ENCODE measurements around the gene QRSL1.
"Not testable (repeated sequence)": the region's sequence is repeated elsewhere in the genome, so short reads cannot be mapped to it uniquely, and the experiment has no call there.

Gene QRSL1

DNA sequence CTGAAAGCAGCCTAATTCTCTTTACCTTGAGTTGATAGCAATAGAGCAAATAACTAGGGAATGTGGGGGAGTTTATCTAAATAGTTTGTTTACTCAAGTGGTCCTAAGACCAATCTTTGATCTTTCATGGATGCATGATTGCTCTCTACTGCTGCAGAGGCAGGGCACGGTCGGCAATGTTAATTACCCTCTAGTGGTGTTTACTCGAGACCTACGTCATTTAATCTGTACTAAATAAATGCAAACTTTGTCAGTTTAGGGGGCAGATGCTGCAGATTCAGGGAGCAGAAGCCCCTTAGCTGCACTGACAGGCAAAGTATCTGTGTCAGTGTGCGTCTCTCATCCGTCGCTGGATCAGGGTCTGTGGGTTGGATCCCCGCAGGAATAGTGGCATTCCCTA lies 7.0 kb upstream of the QRSL1 start:
- no peak for DNase-seq (ENCODE audit: low read depth in 2 of 2)

DNA sequence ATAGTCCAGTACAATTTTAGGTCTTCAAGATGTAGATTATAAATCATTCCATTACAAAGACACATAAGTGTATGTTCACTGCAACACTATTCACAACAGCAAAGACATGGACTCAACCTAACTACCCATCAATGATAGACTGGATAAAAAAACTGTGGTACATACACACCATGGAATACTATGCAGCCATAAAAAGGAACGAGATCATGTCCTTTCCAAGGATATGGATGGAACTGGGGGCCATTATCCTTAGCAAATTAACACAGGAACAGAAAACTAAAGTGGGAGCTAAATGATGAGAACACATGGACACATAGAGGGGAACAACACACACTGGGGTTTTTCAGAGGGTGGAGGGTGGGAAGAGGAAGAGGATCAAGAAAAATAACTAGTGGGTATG lies 6.3 kb upstream of the QRSL1 start:
- no peak for DNase-seq (ENCODE audit: low read depth in 2 of 2)

DNA sequence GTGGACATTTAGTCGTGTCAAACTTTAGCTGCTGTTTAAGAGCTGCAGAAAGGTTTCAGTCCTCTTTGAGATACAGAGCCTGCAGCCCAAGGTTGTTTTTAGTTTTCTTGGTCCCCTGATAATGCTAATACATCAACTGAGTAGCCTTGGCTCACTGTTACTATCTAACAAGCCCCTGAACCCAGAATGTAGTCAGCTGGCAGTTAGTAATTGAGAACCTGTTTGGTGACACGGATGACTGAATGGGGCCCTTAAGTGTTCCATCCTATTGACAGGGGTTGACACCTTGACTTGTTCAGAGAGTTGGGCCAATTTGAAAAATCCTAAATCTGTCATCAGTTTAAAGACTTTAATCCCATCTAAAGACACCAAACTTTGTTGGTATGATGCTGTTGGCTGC lies 2.9 kb upstream of the QRSL1 start:
- no peak for DNase-seq (ENCODE audit: low read depth in 2 of 2)

DNA sequence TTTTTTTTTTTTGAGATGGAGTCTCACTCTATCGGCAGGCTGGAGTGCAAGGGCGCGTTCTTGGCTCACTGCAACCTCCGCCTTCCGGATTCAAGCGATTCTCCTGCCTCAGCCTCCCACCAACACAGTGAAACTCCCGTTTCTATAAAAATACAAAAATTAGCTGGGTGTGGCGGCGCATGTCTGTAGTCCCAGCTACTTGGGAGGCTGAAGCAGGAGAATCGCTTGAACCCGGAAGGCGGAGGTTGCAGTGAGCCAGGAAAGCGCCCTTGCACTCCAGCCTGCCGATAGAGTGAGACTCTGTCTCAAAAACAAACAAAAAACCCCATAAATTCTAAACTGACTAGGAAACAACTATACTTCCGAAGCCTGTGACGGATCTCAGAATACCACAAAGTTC lies 1.6 kb upstream of the QRSL1 start:
- DNase-seq (ENCODE audit: low read depth in 2 of 2), result not testable (repeated sequence)

DNA sequence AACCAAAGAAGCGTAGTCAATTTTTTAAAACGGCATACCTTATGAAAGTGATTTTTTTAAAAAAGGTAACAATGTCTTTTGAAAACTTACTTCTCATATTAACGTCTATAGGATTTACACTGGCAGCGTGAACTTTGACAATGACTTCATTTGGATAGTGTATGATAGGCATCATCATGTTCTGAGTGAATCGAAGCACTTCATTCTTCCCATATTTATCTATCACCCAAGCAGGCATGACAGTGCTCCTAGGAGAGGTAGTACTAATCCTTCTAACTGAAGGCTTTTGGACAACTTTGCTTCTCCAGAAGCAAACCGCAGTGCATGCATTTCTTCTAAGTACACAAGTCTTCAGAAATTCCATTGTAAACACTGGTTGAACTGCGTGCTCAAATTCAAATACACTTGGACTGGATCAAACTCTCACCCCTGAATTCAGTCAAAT lies 698 bp upstream of the QRSL1 start:
- DNase-seq (ENCODE audit: low read depth in 2 of 2), result no peak

DNA sequence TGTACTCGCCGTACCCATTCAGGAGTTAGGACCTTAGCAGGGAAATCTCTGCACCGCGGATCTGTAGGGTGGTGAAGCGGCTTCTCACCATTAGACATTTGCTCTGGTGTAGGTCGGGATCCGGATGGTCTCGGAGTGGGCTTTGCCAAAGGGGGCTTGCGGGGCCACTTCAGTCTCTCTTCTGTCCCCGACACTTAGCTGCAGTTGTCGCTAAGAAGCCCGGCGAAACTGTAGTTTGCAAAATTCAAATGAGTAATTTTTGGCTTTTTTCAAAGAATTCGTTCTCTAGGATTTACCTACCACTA lies 433 bp downstream of the QRSL1 start:
- no peak for DNase-seq (ENCODE audit: low read depth in 2 of 2)

DNA sequence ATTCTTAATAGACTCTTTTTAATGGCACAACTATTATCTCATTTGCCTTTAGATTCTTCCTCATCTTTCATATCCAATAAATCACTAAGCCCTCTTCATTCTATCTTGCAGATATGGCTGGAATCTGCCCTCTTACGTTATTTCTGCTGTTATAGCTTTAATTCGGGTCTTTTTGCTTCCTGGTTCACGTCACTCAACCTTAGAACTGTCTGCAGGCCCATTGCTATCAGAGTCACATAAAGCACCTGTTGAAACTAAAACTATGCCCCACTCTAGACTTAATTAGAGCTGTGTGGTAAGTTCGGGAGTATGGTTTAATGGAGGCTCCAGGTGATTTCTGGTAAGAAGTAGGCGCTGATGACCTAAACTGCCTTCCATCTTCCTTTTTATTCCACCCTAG lies 988 bp downstream of the QRSL1 start:
- no peak for DNase-seq (ENCODE audit: low read depth in 2 of 2)

DNA sequence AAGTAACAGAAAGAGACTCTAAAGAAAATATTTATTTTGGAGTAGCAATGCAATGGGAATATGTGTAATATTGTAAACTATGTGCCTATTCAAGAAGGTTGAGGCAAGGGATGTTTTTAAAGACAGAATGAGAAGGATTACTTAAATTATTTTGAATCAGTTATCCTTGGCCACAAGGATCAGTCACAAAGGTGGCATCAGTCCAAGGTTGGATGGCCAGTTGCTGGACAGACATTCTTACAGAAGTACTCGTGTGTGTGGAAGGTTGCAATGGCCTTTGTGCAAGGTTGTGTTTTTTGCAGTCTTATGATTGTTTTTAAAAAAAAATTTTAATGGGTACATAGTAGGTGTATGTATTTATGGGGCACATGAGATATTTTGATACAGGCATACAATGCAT lies 2.0 kb downstream of the QRSL1 start:
- DNase-seq (ENCODE audit: low read depth in 2 of 2), result no peak

DNA sequence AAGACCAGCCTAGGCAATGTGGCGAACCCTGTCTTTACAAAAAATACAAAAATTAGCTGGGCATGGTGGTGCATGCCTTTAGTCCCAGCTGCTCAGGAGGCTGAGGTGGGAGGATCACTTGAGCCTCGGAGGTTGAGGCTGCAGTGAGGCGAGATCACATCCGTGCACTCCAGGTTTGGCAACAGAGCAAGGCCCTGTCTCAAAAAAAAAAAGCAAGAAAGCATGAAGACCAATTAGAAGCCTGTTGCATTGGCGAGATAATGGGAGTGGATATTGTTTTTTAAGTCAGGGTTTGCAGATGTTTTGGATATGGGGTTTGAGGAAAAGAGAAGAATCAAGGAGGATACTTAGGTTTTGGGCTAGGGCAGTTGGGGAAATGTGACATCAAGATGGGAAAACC lies 5.2 kb downstream of the QRSL1 start:
- no peak for DNase-seq (ENCODE audit: low read depth in 2 of 2)

DNA sequence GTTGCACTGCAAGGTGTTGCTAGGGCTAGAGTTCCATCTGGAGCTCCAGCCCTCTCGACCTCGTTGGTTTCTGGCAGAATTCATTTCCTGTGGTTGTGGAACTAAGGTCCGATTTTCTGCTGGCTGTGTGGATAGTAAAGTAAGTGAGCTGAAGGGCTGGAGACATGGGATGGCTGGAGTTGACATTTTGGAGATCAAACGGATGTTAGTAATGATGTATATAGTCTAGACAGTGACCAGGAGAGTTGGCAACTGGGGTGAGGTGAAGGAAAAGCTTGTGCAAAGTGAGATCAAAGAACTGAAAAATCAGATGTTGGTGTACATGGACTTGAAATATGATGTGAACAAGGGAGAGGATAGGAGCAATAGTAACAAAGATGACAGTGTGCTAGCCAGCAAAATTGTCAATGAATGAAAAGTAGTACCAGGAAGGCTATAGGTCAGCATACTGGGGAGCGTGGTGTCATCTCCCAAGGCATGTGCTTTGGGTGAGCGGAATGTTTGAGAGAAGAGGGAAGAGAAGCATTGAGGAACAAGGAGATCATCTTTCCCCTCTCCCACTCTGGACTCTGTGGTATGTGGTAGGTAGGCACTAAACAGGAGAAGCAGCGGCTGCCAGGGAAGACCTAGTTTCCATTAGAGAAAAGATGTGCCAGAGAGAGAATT lies 7.8 kb downstream of the QRSL1 start:
- no peak for DNase-seq (ENCODE audit: low read depth in 2 of 2)

DNA sequence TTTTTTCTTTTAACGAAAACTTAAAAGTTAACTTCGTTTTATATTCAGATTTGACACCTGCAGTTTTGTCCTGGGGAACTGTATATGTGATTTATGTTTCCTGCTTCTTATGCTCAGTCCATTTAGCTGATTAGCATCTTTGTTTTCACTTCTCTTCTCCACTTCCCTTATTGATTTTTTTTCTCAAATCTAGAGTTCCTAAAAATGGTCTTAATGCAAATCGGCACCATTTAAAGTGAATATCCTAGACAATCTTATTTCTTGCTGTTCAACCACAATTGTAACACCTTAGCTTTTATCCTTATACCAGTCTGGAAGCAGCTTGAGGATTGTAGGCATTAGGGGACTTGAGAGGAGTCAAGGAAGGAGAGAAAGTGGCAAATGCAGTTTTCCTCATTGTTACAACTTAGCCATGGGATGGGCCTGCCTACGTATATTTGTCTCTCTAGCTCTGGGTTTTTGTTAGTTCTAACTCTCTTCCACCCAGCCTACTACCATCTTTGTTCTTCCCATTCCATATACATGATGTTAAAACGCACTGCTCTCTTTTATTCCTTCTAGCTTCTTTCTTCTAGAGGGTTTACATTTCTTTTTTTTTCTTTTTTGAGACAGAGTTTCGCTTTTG lies 8.5 kb downstream of the QRSL1 start:
- no peak for DNase-seq (ENCODE audit: low read depth in 2 of 2)

DNA sequence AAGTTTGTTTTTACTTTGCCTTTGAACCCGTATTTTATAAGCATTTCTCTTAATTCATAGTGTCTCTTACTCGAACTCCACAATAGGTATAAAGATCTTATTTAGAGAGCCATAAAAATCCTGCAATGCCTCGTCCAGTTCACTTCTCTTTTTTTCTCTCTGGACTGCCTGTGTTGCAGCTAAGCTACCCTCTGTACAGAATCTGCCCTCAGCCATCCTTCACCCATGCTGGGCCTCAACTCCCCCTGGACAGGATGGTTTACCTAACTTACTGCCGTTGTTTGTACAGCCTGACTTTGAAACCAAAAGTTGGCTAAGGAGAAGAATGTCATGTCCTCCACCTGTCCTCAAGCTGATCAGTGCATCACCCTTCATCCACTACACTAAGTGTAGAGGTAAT lies 10.4 kb downstream of the QRSL1 start:
- no peak for DNase-seq (ENCODE audit: low read depth in 2 of 2)

DNA sequence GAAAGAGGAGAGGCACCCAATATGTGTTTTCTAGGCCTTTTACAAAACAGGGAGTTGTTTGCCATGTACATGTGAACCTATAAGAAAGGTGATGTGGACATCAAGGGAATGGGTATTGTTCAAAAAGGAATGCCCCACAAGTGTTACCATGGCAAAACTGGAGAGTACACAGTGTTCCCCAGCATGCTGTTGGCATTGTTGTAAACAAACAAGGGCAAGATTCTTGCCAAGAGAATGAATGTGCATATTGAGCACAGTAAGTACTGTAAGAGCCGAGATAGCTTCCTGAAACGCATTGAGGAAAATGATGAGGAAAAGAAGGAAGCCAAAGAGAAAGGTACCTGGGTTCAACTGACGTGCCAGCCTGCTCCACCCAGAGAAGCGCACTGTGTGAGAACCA lies 13.1 kb downstream of the QRSL1 start:
- DNase-seq (ENCODE audit: low read depth in 2 of 2), result no peak

DNA sequence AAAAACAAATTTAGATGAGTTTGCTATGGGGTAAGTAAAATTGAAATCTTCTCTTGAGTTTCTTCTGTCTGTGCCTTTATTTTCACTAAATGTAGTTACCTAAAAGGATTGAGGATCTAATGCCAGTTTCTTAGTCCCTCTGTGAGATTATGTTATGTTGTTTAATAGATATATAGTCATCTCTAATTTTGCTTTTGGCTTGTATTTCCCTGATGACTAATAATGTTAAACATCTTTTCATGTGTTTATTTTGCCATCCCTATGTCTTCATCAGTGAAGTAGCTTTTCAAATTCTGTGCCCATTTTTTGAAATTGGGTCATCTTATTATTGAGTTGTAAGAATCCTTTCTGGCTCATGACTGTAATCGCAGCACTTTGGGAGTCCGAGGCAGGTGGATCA lies 13.7 kb downstream of the QRSL1 start:
- DNase-seq (ENCODE audit: low read depth in 2 of 2), result no peak

DNA sequence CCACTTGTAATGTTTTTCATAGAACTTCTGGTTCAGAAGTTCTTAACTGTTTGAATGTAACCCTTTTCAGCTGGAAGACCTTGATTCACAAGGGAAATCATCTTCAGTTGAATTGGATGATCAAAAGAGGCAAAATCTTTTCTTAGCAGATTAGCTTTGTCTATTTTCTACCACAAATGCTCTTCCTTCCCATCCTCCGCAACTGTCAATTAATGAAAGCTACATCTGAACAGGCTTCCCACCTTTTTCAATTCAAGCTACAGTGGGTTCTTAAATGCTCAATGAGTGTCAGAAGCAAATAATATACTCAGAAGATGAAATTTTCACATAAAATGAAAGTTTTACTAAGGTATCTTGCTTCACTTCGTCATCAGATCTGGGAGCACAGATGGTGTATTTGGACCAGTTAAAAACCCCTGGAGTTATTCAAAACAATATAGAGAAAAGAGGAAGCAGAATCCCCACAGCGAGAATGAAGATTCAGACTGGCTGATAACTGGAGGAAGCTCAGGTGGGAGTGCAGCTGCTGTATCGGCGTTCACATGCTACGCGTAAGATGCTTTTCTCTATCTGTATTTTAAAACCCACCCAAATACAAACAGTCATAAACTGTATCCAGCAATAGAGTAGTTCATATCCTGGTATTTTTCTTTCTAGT lies 19.4 kb downstream of the QRSL1 start:
- no peak for DNase-seq (ENCODE audit: low read depth in 2 of 2)

DNA sequence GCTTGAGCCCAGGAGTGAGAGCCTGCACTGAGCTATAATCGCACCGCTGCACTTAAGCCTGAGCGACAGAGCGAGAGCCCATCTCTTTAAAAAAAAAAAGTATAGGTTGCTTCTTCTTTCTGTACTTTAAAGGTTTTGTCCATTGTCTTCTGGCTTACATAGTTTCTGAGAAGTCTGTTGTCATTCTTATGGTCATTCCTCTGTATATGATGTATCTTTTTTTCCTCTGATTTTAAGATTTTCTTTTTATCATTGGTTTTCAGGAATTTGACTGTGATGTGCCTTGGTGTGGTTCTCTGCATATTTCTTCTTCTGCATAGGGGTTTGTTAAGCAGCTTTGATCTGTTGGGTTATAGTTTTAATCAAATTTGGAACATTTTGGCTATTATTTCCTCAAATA lies 29.1 kb downstream of the QRSL1 start:
- no peak for DNase-seq (ENCODE audit: low read depth in 2 of 2)

DNA sequence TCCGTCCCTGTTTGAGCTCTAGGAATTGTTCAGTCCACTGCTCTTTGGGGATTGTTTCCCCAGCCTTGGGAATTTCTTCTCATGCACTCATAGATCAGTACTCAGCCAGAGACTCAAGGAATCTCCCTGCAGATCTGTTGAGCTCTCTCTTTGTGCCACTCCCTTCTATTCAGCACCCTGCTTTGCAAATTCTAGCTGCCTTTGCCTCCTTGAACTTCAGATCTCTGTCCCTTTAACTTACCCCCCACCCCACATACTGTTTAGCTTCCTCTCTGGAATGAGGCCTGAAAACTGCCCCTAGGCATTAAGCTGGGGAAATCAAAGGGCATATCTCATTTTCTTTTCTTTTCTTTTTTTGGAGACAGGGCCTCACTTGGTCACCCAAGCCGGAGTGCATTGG lies 30.5 kb downstream of the QRSL1 start:
- DNase-seq (ENCODE audit: low read depth in 2 of 2), result no peak

DNA sequence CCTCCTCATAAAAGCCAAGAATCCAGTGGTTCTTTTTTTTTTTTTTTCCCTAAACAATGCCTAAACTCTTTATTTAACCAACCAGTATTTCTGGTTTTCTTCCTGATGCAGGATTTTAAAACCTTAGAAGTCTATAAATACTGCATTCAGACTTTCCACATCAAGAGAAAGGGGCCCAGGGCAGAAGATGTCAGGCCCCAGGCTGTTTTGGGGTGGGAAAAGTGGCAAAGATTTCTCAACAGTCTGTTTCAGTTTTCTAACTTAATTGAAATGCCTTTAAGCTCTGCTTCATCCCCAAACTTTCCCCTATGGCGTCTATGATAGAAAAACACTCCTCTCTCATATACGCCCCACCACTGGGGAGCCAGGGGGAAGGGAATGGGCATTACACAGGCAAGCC lies 33.1 kb downstream of the QRSL1 start:
- DNase-seq (ENCODE audit: low read depth in 2 of 2), result no peak

DNA sequence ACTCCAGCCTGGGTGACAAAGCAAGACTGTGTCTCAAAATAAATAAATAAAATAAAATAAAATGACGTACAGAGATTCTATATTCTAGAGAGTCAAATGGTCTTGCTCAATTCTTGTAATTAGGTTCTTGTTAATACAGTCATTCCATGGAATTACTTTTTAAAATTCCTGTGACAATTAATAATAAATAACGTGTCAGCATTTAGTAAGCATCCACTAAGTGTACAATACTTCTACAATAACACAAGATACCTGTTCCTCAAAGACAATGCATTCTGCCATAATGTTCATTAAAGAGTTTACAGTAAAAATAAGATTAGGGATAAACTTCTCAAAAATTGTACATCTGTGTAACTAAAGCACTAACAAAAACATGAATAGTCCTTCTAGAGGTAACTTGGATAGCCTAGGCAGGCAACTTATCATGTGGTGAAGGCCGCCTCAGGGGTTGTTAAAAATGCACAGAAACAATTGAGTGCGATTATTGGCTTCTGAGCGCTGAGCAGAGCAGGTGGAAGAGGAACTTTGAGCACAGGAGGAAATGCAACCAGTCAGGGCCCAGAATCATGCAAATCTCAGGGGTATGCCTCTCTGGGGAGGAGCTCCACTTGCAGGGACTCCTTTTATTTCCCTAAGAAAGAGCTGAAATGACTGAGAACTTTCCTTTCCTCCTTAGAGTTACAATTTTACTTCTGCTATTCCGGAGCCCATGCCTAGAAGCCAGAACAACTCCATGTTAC lies 37.1 kb downstream of the QRSL1 start:
- no peak for DNase-seq (ENCODE audit: low read depth in 2 of 2)

DNA sequence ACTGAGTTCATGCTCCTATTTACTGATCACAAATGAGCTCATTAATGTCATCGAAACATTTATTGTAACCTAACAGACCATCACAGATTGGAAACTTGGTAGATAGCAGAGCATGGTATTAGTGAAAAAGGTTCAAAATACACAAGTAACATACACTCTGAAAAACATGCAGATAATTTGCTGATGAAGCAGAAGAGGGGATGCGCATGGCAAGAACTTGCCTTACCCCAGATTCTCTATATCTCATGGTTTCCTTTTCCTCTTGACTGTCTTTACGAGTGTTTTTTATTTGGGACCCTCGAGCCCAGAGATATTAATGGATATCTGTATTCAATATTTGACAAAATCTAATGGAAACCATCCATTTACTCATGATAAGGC lies 37.6 kb downstream of the QRSL1 start:
- no peak for DNase-seq (ENCODE audit: low read depth in 2 of 2)

DNA sequence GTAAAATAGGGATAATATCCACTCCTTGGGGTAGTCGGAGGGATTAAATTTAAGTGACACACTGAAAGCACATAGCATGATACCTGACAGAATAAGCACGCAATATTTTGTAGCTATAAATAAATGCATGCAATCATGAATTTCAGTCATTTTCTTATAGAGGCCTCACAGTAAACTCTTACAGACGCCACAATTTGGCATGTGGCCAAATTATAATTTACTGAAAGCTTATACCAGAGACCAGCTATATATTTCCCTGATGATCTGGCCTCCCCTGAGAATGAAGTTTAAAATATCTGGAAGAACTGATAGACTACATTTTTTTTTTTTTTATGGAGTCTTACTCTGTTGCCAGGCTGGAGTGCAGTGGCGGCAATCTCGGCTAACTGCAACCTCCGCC lies 40.9 kb downstream of the QRSL1 start:
- no peak for DNase-seq (ENCODE audit: low read depth in 2 of 2)

DNA sequence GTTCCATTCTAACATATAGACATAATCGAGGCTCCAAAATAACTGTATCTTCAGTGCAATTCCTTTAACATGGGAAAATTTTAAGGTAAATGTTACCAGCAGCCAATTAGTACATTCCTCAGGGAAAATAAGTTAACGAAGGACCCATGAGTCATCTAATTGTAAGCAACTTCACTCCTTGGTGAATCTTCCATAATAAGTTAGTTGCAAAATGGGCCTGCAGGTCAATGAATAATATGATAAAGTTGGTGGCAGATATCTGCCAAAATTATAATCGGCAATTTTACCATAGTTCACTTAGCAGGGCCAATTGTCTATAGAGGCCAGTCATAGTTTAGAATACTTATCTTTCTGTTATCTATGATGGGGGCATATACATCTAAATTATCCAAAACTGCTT lies 42.3 kb downstream of the QRSL1 start:
- no peak for DNase-seq (ENCODE audit: low read depth in 2 of 2)

Data from activated CD4-positive, alpha-beta T cell treated with anti-CD3 and anti-CD28 coated beads for 24 hours (primary cell).